Neural cell (in vitro differentiated cells): ENCODE results near the gene BCL3. TPM values are rescaled to one million over a fixed set of nuclear protein-coding genes. Genes with fewer than 3 reads are reported as not detected.

Source experiments
- H2AFZ ChIP-seq: fragments of 200-600, 300-800 bp; sonication (generic), shearing (Covaris generic); 2 replicates; pipeline ENCODE4 v1.6.0; 2014; ENCODE audit warnings: low read depth, mild to moderate bottlenecking, antibody characterized with exemption, low read length, moderate library complexity
- H3F3A ChIP-seq: fragments of 200-600 bp; shearing (Covaris generic); 2 replicates; pipeline ENCODE4 v1.6.1; 2016; ENCODE audit warnings: mild to moderate bottlenecking, moderate library complexity, mixed read lengths, antibody characterized with exemption, low read length; ENCODE audit not compliant: insufficient read depth, poor library complexity, severe bottlenecking
- H3K27ac ChIP-seq: fragments of 200-600, 300-800 bp; sonication (generic), shearing (Covaris generic); 2 replicates; pipeline ENCODE4 v1.5.1; 2014; ENCODE audit warnings: mild to moderate bottlenecking, low read length, moderate library complexity
- H3K27me3 ChIP-seq: fragments of 300-800, 200-600 bp; sonication (generic), shearing (Covaris generic); 2 replicates; pipeline ENCODE4 v1.6.0; 2014; ENCODE audit warnings: mild to moderate bottlenecking, low read depth, low read length, moderate library complexity; ENCODE audit not compliant: insufficient read depth
- H3K36me3 ChIP-seq: fragments of 300-800, 200-600 bp; sonication (generic), shearing (Covaris generic); 2 replicates; pipeline ENCODE4 v1.5.1; 2014; ENCODE audit warnings: mild to moderate bottlenecking, antibody characterized with exemption, low read length, moderate library complexity; ENCODE audit not compliant: insufficient read depth
- H3K4me2 ChIP-seq: fragments of 300-800, 200-600 bp; sonication (generic), shearing (Covaris generic); 2 replicates; pipeline ENCODE4 v1.6.0; 2014; ENCODE audit warnings: mild to moderate bottlenecking, low read length
- H3K4me3 ChIP-seq: fragments of 300-800, 200-600 bp; sonication (generic), shearing (Covaris generic); 2 replicates; pipeline ENCODE4 v1.5.1; 2014; ENCODE audit warnings: mild to moderate bottlenecking, low read length, moderate library complexity
- H3K79me2 ChIP-seq: fragments of 200-600 bp; shearing (Covaris generic); replicated peaks from 2 replicates; pipeline ENCODE4 v1.6.0; 2014; ENCODE audit warnings: mild to moderate bottlenecking, low read length, moderate library complexity; ENCODE audit not compliant: insufficient read depth
- H3K9ac ChIP-seq: fragments of 300-800, 200-600 bp; sonication (generic), shearing (Covaris generic); 2 replicates; pipeline ENCODE4 v1.6.1; 2016; ENCODE audit warnings: mild to moderate bottlenecking, low read length, mixed read lengths
- H3K9me2 ChIP-seq: fragments of 200-600 bp; shearing (Covaris generic); 2 replicates; pipeline ENCODE4 v1.6.1; 2016; ENCODE audit warnings: mild to moderate bottlenecking, low read length, mixed read lengths; ENCODE audit not compliant: insufficient read depth
- H3K9me3 ChIP-seq: fragments of 200-600, 300-800 bp; sonication (generic), shearing (Covaris generic); 2 replicates; pipeline ENCODE4 v1.6.1; 2016; ENCODE audit warnings: mild to moderate bottlenecking, mixed run types, low read length, moderate library complexity, mixed read lengths
- H4K20me1 ChIP-seq: fragments of 200-600 bp; shearing (Covaris generic); 2 replicates; pipeline ENCODE4 v1.6.1; 2016; ENCODE audit warnings: mild to moderate bottlenecking, mixed run types; ENCODE audit not compliant: insufficient read depth
- CTCF ChIP-seq: fragments of 450-650 bp; IDR thresholded peaks from 2 replicates; pipeline ENCODE4 v1.5.1; 2014; ENCODE audit warnings: antibody characterized with exemption, mild to moderate bottlenecking, moderate library complexity; ENCODE audit not compliant: poor library complexity, severe bottlenecking
- EP300 ChIP-seq: fragments of 450-650 bp; conservative IDR thresholded peaks from 2 replicates; pipeline ENCODE4 v1.6.1; 2014; ENCODE audit warnings: antibody characterized with exemption, mild to moderate bottlenecking, moderate library complexity; ENCODE audit not compliant: poor library complexity, severe bottlenecking
- EZH2 ChIP-seq: fragments of 200-600, 300-800 bp; shearing (Covaris generic), sonication (generic); IDR thresholded peaks from 2 replicates; pipeline ENCODE4 v1.6.1; 2014; ENCODE audit warnings: antibody characterized with exemption, low read length, borderline replicate concordance, mild to moderate bottlenecking; ENCODE audit not compliant: insufficient read depth, poor library complexity, severe bottlenecking
- MXI1 ChIP-seq: fragments of 450-650 bp; conservative IDR thresholded peaks from 2 replicates; pipeline ENCODE4 v1.6.1; 2014; ENCODE audit warnings: antibody characterized with exemption, mild to moderate bottlenecking; ENCODE audit not compliant: poor library complexity, severe bottlenecking
- POLR2AphosphoS5 ChIP-seq: IDR thresholded peaks from 2 replicates; pipeline ENCODE4 v1.6.1; 2012
- RAD21 ChIP-seq: fragments of 450-650 bp; conservative IDR thresholded peaks from 2 replicates; pipeline ENCODE4 v1.6.1; 2014; ENCODE audit warnings: antibody characterized with exemption, mild to moderate bottlenecking, moderate library complexity
- REST ChIP-seq: IDR thresholded peaks from 2 replicates; pipeline ENCODE4 v1.6.1; 2012; ENCODE audit warnings: borderline replicate concordance
- SMC3 ChIP-seq: fragments of 450-650 bp; conservative IDR thresholded peaks from 2 replicates; pipeline ENCODE4 v1.6.1; 2014; ENCODE audit warnings: antibody characterized with exemption, mild to moderate bottlenecking, moderate library complexity; ENCODE audit not compliant: poor library complexity
- TAF1 ChIP-seq: IDR thresholded peaks from 2 replicates; pipeline ENCODE4 v1.6.1; 2012; ENCODE audit warnings: low read depth
- polyA plus RNA-seq: library from polyadenylated mRNA; depleted of rRNA; stranded (reverse); fragments of >200 nt; gene quantifications from 2 replicates; pipeline ENCODE4 v1.2.3, GENCODE V29; 2014

BCL3 gene
- polyA plus RNA-seq, 1 donor from 2014 or later: 0.48 TPM

GRCh38 chr19:44722131-44723121 lies 26.1 kb upstream of the BCL3 start:
- TF ChIP-seq EZH2 (no peak), MXI1 (no peak), CTCF (no peak), TAF1 (no peak), SMC3 (no peak), EP300 (no peak), REST (no peak), RAD21 (no peak), POLR2AphosphoS5 (no peak)
- Histone ChIP-seq H3K27ac (no peak overlapping the region), H3K9me3 (no peaks in the 10 kb centered on the region), H3K27me3 (no peaks in the 10 kb centered on the region), H3K79me2 (no peaks in the 10 kb centered on the region), H4K20me1 (no peaks in the 10 kb centered on the region), H3K4me2 (no peak overlapping the region), H2AFZ (no peak overlapping the region), H3K4me3 (no peak overlapping the region), H3K9ac (no peak overlapping the region), H3K36me3 (no peaks in the 10 kb centered on the region), H3K9me2 (no peaks in the 10 kb centered on the region), H3F3A (no peaks in the 10 kb centered on the region)

- H4K20me1 ChIP-seq: no peaks in the 10 kb centered on the region
- H2AFZ ChIP-seq: no peak overlapping the region
- TF ChIP-seq RAD21: no peak
- no peak for TF ChIP-seq TAF1
- TF ChIP-seq EP300: no peak
- no peak for TF ChIP-seq SMC3
- no peak for TF ChIP-seq REST
- TF ChIP-seq CTCF: no peak
- TF ChIP-seq MXI1: no peak
- TF ChIP-seq POLR2AphosphoS5: no peak
- TF ChIP-seq EZH2: no peak
- H3K27me3 ChIP-seq: no peaks in the 10 kb centered on the region
- H3K36me3 ChIP-seq: no peaks in the 10 kb centered on the region
- H3K4me3 ChIP-seq: no peak overlapping the region
- H3F3A ChIP-seq: no peaks in the 10 kb centered on the region
- no peaks in the 10 kb centered on the region for H3K79me2 ChIP-seq
- H3K4me2 ChIP-seq: no peak overlapping the region
- H3K9me3 ChIP-seq: no peaks in the 10 kb centered on the region
- H3K9me2 ChIP-seq: no peaks in the 10 kb centered on the region
- H3K9ac ChIP-seq: no peak overlapping the region
- no peak overlapping the region for H3K27ac ChIP-seq
These were observed 25.1 kb upstream of the BCL3 start for GRCh38 chr19:44723299-44723951.
